Posterior vena cava (tissue), 2 donors: ENCODE measurements around the gene DNAJC27. TPM values are rescaled to one million over a fixed set of nuclear protein-coding genes. Genes with fewer than 3 reads are reported as not detected.

Source experiments
- DNase-seq: peaks from one replicate; pipeline ENCODE4 v3.0.0-alpha.2; 2020; ENCODE audit warnings: low spot score
- intact Hi-C, 2 donors: fragments of 100-400 bp; cut with DNase I; formaldehyde crosslinking; loops; one replicate each; pipeline versions ENCODE4 v1.14.1 to v1.14.2; 2022 to 2023
- total RNA-seq, 2 donors: library from RNA; stranded (reverse); fragmentation: NEBNext Ultra II Directional; extraction: Animal tissue kit (Norgen Biotek cat#: 25700); gene quantifications; one replicate each; pipeline ENCODE4 v1.2.1, GENCODE V29; 2021
- donor health status: DM: yes; HTN: yes; CAD: no.
- donor health status: DM: yes; HTN: yes; CAD: no.

Gene DNAJC27
- total RNA-seq, 2 donors from 2014 or later, result 5.6 to 7.2 TPM

GRCh38 chr2:24973812-24974211, 2.1 kb upstream of the DNAJC27 start:
- intact Hi-C loops, result loop anchor here in 1 of 2 donors (2.0 kb wide), 1 partner anchor 157 kb away; no protein-coding TSS in a partner anchor
- DNase-seq, result no peak

- no peak for DNase-seq
- intact Hi-C loops, result no loop called here
These were observed 683 bp upstream of the DNAJC27 start for GRCh38 chr2:24972315-24972961.

DNA sequence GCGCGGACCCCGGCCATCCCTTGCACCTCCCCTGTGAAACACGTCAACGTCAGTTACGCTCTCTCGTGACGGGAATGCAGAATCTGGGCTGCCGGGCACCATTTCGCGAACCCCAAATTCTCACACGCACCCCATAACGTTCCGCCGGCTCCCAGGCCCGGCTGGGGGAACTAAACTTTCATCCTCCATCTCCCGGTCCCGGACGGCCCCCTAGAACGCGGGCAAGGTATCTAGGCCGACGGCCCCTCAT, 544 bp downstream of the DNAJC27 start:
- no peak for DNase-seq
- intact Hi-C loops, result no loop called here

DNA sequence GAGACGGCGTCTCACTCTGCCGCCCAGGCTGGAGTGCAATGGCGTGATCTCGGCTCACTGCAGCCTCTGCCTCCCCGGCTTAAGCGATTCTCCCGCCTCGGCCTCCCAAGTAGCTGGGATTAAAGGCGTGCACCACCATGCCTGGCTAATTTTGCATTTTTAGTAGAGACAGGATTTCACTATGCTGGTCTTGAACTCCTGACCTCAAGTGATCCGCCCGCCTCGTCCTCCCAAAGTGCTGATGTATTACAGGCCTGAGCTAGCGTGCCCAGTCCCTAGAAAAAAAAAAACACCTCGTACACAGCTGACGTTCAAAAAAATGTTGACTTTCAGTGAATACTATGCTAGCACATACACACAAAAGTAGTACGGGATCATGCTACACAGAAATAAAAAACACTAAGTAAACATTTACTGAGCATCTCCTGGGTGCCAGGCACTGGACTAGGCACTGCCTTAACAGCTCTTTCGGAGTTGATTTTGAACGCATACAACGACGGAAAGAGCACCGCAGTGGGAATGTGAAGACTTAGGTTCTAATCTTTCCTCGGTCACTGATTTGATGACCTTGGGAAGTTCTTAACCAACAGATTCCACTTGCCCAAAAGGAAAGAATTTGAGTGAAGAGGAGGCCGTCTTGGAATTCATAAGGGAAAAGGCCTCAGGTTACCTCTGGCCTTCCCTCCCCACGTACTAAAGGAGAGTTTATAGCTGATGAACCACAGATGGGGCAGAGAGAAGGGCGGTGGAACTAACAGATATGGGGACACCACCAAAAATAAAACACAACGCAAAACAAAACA, 1.1 kb downstream of the DNAJC27 start:
- no peak for DNase-seq
- intact Hi-C loops, result no loop called here

- intact Hi-C loops, result no loop called here
- DNase-seq, result no peak
These were observed 2.0 kb downstream of the DNAJC27 start for GRCh38 chr2:24969784-24970183.

- DNase-seq, result no peak
- intact Hi-C loops, result no loop called here
These were observed 9.9 kb downstream of the DNAJC27 start for GRCh38 chr2:24961903-24962302.

DNA sequence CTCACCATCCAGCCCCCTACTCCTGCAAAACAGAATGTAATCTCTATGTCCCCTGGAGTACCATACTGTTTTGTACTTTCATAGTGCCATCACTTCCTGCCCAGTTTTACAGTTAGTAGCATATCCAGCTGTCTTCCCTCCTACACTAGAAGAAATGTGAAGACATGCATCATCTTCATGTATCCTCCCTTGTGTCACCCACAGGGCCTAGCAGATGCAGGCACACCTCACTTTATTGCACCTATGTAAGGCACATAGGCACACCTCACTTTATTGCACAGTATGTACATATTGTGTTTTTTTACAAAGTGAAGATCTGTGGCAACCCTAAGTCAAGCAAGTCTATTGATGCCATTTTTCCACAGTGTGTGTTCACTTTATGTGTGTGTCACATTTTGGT, 12.0 kb downstream of the DNAJC27 start:
- DNase-seq, result no peak
- intact Hi-C loops, result no loop called here

DNA sequence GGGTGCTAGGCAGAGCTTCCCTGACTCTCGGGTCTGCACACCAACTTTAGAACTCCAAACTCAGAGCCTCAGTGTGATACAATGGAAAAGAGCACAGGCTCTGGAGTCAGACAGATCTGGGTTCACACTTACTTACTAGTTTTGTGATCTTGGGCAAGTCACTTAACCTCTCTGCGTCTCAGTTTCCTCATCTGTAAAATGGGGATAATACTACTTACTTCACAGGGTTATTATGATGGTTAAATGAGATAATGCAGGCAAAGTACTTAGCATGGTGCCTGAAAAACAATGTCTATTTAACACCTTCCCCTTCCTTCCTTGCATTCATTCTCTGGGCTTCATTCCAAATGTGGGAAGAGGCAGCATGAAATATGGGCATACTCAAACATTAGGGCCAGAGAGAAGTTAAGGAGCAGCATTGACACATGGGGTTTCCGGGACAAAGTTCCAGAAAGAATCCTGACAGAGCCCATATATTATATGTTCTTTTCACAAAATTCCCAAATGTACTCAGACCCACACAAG, 13.3 kb downstream of the DNAJC27 start:
- DNase-seq, result no peak
- intact Hi-C loops, result no loop called here

- DNase-seq, result no peak
- intact Hi-C loops, result no loop called here
These were observed 13.8 kb downstream of the DNAJC27 start for GRCh38 chr2:24957976-24958375.

GRCh38 chr2:24957221-24957620, 14.5 kb downstream of the DNAJC27 start:
- DNase-seq, result no peak

GRCh38 chr2:24955921-24956320, 15.8 kb downstream of the DNAJC27 start:
- intact Hi-C loops, result no loop called here

More at GRCh38 chr2:24957221-24957620, 14.5 kb downstream of the DNAJC27 start:
- intact Hi-C loops, result no loop called here

GRCh38 chr2:24955232-24955631, 16.5 kb downstream of the DNAJC27 start:
- no peak for DNase-seq
- intact Hi-C loops, result no loop called here

More at GRCh38 chr2:24955921-24956320, 15.8 kb downstream of the DNAJC27 start:
- no peak for DNase-seq

DNA sequence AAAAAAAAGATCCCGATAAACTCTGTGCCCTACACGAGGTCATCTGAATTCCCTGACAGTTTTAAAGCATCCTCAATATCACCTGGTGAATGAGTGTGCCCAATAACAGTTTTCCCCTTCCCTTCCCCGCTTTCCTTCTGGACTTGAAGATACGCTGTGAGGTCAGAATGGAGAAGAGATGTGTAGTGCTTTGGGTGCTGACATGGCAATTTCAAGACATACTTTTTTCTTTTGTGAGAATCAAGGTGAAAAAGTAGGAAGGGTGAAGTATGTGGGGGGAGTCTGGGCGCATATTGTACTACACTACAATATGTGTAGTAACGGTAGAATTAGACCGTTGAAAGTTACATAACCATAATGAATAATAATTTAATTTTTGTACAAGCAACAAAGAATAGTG, 21.7 kb downstream of the DNAJC27 start:
- intact Hi-C loops, result no loop called here
- DNase-seq, result no peak

GRCh38 chr2:24948506-24948905, 23.2 kb downstream of the DNAJC27 start:
- intact Hi-C loops, result no loop called here
- DNase-seq, result no peak

DNA sequence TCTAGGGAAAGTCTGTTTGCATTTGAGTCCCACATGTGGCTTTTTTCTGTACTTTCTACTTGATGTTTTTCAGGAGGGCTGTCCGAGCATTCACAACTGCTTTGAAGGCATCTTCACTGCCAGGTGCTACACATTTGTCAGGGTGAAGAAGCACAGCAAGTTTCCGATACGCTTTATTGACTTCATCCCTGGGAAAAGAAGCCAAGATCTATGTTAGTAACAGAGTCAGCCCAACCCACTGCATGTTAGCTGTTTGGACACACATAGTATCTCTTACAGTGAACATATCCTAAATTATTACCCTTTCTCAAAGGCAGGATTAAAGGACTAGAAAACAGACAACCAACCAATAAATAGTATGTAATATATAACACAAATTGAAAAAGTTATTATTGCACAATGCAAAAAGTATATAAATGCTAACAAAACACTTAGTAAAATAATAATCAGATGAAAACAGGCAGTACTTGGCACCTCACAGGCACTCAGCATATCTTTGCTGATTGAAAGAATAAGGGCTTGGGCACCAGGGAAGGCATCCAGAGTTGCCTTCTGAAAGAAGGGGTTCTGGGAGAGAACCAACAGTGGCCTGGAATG, 24.1 kb downstream of the DNAJC27 start:
- intact Hi-C loops, result no loop called here
- DNase-seq, result no peak

DNA sequence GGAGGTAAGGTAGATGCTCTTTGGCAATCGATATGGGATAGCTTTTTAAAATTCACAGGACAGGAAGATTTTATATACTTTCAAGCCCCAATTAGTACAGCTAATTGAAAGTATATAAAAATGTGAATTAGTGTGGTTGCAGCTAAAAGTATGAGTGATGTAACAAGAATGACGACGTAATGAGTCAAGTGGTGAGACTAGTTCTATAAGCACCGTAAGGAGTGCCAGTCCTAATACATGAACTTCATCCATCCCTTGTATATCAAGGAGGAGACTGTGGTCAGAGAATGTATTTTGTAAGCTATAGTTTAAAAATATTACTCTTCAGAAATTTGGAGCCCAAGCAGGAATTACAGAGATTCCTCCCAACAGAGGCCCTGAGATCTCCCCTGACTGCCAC, 25.8 kb downstream of the DNAJC27 start:
- no peak for DNase-seq
- intact Hi-C loops, result no loop called here

- intact Hi-C loops, result no loop called here
- DNase-seq, result no peak
These were observed 28.2 kb downstream of the DNAJC27 start for GRCh38 chr2:24943427-24944053.

DNA sequence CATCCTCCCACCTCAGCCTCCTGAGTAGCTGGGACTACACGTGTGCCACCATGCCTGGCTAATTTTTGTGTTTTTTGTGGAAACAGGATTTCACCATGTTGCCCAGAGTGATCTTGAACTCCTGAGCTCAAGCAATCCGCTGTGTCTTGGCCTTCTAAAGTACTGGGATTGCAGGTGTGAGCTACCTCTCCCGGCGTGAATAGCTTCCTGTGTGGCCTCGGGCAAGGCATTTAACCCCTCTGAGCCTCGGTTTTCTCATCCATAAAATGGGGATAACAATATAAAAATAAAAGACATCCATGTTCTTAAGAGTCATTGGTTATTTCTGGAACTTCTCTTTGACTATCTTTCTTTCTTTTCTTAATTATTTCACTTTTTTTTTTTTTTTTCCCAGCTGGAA, 32.4 kb downstream of the DNAJC27 start:
- no peak for DNase-seq
- intact Hi-C loops, result no loop called here

GRCh38 chr2:24937236-24937635, 34.5 kb downstream of the DNAJC27 start:
- DNase-seq, result no peak
- intact Hi-C loops, result no loop called here

- intact Hi-C loops, result no loop called here
- no peak for DNase-seq
These were observed 36.6 kb downstream of the DNAJC27 start for GRCh38 chr2:24935145-24935544.
